Posterior cingulate gyrus (tissue), 11 donors: ENCODE measurements around the gene PIK3AP1.

Source experiments
- DNase-seq, 10 donors: peaks; one replicate each; pipeline versions ENCODE4 v3.0.0 to v3.0.0-alpha.2; 2020 to 2021; ENCODE audit warnings: mixed read lengths in 3 of 10
- intact Hi-C: fragments of 100-400 bp; cut with DNase I; formaldehyde crosslinking; loops from one replicate; pipeline ENCODE4 v1.15.1; 2023

PIK3AP1 gene

GRCh38 chr10:96619796-96620773, 100.2 kb downstream of the PIK3AP1 start:
- DNase-seq = no peak
- intact Hi-C loops = no loop called here

GRCh38 chr10:96619120-96619519, 101.2 kb downstream of the PIK3AP1 start:
- intact Hi-C loops = no loop called here
- no peak for DNase-seq

- peak in 7 of 10 donors; percentile 24 to 47 (median 37) for DNase-seq
- intact Hi-C loops = no loop called here
Observed at GRCh38 chr10:96618653-96619052, 101.7 kb downstream of the PIK3AP1 start.

GRCh38 chr10:96616961-96617360, 103.4 kb downstream of the PIK3AP1 start:
- DNase-seq = no peak
- intact Hi-C loops = no loop called here

GRCh38 chr10:96614515-96614914, 105.8 kb downstream of the PIK3AP1 start:
- intact Hi-C loops = no loop called here
- DNase-seq = no peak

- no peak for DNase-seq
- intact Hi-C loops = no loop called here
Observed at GRCh38 chr10:96613576-96613975, 106.7 kb downstream of the PIK3AP1 start.

- intact Hi-C loops = no loop called here
Observed at GRCh38 chr10:96612055-96612830, 108.1 kb downstream of the PIK3AP1 start.

GRCh38 chr10:96610817-96611216, 109.5 kb downstream of the PIK3AP1 start:
- DNase-seq = no peak
- intact Hi-C loops = no loop called here

More at GRCh38 chr10:96612055-96612830, 108.1 kb downstream of the PIK3AP1 start:
- DNase-seq = no peak

- peak in 1 of 10 donors; percentile 47 for DNase-seq
- intact Hi-C loops = no loop called here
Observed at GRCh38 chr10:96609510-96609909, 110.8 kb downstream of the PIK3AP1 start.

GRCh38 chr10:96608805-96609204, 111.5 kb downstream of the PIK3AP1 start:
- intact Hi-C loops = no loop called here
- peak in 1 of 10 donors; percentile 29 for DNase-seq

- intact Hi-C loops = no loop called here
- no peak for DNase-seq
Observed at GRCh38 chr10:96608262-96608661, 112.1 kb downstream of the PIK3AP1 start.

- DNase-seq = no peak
- intact Hi-C loops = no loop called here
Observed at GRCh38 chr10:96606946-96607345, 113.4 kb downstream of the PIK3AP1 start.

GRCh38 chr10:96606216-96606615, 114.1 kb downstream of the PIK3AP1 start:
- intact Hi-C loops = no loop called here
- DNase-seq = no peak

- DNase-seq = no peak
- intact Hi-C loops = no loop called here
Observed at GRCh38 chr10:96600337-96600736, 120.0 kb downstream of the PIK3AP1 start.

GRCh38 chr10:96598846-96599245, 121.5 kb downstream of the PIK3AP1 start:
- intact Hi-C loops = no loop called here
- no peak for DNase-seq

GRCh38 chr10:96596422-96597407, 123.6 kb downstream of the PIK3AP1 start:
- DNase-seq = no peak
- intact Hi-C loops = no loop called here

- intact Hi-C loops = no loop called here
- no peak for DNase-seq
Observed at GRCh38 chr10:96595741-96596140, 124.6 kb downstream of the PIK3AP1 start.

- intact Hi-C loops = no loop called here
- DNase-seq = no peak
Observed at GRCh38 chr10:96591946-96592345, 128.4 kb downstream of the PIK3AP1 start.

- intact Hi-C loops = loop anchor here (5.0 to 10.0 kb wide), 2 partner anchors 77 to 214 kb away; partner anchors contain the start of gene TLL2
Observed at GRCh38 chr10:96588616-96589419, 131.5 kb downstream of the PIK3AP1 start.

More at GRCh38 chr10:96588616-96589419, 131.5 kb downstream of the PIK3AP1 start:
- DNase-seq = no peak
